Activated CD4-positive, alpha-beta T cell treated with anti-CD3 and anti-CD28 coated beads, Interleukin-2, amount 50 U/mL, for 48 hours (primary cell): ENCODE data around the gene PAK4.

Source experiments
- DNase-seq, 2 experiments: peaks; one replicate each; pipeline ENCODE4 v3.0.0-alpha.2; 2020

Gene PAK4

GRCh38 chr19:39167461-39168257, 42.1 kb downstream of the PAK4 start:
- DNase-seq: no peak

DNA sequence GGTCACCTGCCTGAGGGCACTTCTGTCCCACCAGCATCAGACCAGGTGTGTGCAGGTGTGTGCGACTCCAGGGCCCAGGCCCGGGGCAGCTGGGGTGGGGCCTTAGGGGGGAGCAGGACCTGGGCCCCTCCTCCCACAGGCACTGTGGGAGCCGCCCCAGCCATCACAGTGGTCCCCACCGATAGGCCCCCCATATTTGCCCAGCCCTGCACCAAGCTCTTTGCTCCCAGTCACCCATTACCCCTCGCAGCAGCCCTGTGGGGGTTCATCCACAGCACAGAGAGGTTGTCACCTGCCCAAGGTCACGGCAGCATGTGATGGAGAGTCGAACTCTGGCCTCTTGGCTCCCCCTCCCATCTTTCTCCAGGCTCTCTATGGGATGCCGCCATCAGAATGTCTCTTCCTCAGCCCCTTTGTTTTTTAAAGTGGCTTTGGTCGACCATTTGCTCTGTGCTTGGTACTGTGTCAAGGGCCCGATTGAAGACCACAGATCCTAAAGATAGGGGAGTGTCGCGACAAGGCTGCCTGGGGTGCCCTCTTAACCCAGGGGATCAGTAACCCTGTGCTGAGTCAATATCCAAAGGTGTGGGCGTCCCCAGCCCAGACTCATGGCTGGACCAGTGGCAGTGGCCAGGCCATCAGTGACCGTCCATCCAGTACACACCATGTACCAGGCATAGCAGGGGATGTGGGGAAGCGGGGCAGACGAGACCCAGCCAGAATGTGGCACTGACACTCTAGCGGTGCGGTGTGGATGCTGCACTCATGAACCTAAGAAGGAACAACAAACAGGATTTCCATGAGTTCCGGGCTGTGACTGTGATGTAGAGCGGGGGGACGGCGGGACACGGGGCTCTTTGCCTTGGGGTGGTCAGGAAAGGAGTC, 42.9 kb downstream of the PAK4 start:
- no peak for DNase-seq

GRCh38 chr19:39169143-39169810, 43.7 kb downstream of the PAK4 start:
- no peak for DNase-seq

GRCh38 chr19:39170386-39171231, 45.0 kb downstream of the PAK4 start:
- no peak for DNase-seq

DNA sequence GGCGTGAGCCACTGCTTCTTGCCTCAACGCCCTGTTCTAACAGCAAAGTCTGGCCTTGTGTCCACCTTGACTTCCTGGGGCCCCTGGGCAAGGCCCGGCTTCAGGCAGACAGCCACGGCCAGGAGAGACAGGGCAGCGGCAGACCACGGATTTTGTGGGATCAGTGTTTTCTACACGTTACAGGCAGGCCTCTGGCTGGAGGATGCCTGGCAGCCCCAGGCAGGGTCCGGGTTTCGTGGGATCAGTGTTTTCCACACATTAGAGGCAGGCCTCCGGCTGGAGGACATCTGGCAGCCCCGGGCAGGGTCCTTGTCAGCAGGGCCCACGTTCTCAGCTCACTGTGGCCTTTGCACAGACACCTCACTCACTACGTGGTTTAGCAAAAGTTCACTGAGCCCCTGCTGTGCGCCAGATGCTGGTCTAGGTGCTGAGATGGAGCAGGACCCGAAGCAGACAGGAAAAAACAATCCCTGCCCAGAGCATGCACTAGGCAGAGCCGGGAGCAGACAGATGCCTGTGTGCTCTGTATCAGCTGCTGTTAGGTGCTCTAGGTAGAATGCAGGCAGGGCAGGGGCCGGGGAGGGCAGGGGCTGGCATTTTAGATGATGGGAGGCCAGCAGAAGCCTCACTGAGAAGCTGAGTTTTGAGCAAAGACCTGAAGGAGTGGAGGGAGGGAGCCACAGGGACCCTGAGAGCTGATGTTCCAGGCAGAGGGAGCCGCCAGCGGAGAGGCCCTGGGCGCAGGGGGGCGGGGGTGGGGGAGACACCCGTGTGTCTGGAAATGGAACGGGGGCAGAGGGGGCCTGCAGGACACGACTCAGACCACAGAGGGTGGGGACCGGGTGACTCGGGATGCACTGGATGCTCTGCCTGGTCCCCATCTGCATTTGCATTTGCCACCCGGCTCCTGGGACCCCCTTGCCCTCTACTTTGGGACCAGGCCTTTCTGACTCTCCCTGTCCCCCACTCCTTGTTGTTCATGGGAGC, 46.2 kb downstream of the PAK4 start:
- no peak for DNase-seq

GRCh38 chr19:39172700-39173501, 47.3 kb downstream of the PAK4 start:
- DNase-seq: no peak

- DNase-seq: no peak
These were observed 48.0 kb downstream of the PAK4 start for GRCh38 chr19:39173502-39173991.

DNA sequence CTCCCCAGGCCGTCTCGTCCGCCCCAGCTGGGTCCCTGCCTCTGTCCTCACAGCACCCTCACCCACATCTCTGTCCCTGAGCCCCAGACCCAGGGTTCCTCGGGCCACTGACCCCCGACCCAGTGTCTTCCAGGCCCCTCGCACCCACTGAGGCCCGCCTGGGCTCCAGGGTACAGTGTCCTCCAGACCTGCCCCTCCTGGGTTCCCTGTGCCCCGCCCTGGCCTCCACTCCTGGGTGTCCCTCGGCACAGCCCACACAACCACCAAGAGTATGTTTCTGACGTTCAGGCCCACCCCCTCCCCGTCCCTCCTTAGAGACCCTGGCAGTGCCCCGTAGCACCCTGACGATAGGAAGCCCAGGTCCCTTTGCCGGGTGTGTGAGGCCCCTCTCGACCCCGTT, 48.6 kb downstream of the PAK4 start:
- no peak for DNase-seq

DNA sequence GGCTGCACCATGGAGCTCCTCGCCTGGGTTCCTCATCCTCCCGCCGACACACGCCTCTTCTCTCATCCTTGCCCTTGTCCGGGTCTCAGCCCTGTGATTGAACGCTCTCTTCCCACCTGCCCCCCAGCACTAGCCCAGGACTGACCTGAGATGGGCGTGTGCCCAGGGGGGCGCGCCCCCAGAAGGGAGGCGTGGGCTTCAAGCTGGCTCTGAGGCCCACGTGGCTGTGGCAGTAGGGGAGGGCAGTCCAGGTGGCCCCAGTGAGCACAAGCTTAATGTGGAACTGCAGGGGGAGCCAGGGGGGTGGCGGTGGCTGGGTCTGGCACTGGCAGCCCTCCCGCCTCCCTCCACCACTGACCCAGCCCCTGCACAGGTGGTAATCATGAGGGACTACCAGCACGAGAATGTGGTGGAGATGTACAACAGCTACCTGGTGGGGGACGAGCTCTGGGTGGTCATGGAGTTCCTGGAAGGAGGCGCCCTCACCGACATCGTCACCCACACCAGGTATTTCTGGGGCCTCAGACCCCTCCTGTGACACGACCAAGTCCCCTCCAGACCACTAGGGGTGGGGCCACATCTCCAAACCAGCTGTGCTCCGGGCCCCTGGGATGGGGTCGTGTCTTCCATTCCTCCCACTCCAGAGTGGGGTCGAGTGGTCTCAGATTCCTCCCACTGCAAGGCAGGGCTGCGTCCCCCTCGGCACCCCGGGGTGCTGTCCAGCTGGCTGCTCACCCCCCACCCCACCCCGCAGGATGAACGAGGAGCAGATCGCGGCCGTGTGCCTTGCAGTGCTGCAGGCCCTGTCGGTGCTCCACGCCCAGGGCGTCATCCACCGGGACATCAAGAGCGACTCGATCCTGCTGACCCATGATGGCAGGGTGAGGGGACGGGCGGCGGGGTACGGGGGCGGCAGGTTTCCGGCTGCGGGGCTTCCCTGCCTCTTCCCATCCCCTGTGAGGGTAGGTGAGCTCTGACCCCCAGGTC, 49.3 kb downstream of the PAK4 start:
- no peak for DNase-seq

GRCh38 chr19:39175564-39175963, 50.0 kb downstream of the PAK4 start:
- no peak for DNase-seq

DNA sequence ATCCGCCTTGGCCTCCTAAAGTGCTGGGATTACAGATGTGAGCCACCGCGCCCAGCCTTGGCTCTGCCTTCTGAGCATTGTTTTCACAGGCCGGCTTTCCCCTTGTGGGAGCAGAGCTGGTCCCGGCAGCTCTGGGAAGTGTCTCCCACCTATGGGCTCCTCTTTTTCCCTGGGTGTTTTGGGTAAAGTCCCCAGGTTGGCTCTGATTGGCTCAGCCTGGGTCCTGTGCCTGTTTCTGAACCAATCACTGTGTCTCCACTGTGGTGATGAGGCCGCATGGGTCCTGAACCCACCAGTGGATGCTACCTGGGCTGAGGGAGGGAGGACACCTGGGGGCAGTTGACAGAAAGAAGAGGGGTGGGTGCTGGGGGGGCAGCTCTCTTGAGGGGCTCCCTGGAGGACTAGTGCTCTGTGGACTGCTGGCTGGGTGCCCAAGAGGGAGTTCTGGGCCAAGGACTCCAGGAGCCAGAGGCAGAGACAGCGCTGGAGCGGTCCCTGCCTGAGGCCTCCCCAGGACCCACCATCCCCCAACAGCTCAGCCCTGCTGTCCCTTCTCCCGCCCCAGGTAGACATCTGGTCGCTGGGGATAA, 51.6 kb downstream of the PAK4 start:
- DNase-seq: no peak

GRCh38 chr19:39177736-39178135, 52.1 kb downstream of the PAK4 start:
- no peak for DNase-seq

DNA sequence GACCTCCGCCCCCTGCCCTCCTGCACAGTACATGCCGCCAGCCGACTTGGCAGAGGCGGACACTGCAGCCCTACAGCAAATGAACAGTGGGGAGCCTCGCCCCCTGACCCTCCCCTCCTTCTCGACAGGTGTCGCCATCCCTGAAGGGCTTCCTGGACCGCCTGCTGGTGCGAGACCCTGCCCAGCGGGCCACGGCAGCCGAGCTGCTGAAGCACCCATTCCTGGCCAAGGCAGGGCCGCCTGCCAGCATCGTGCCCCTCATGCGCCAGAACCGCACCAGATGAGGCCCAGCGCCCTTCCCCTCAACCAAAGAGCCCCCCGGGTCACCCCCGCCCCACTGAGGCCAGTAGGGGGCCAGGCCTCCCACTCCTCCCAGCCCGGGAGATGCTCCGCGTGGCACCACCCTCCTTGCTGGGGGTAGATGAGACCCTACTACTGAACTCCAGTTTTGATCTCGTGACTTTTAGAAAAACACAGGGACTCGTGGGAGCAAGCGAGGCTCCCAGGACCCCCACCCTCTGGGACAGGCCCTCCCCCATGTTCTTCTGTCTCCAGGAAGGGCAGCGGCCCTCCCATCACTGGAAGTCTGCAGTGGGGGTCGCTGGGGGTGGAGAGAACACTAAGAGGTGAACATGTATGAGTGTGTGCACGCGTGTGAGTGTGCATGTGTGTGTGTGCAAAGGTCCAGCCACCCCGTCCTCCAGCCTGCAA, 52.9 kb downstream of the PAK4 start:
- DNase-seq: no peak

DNA sequence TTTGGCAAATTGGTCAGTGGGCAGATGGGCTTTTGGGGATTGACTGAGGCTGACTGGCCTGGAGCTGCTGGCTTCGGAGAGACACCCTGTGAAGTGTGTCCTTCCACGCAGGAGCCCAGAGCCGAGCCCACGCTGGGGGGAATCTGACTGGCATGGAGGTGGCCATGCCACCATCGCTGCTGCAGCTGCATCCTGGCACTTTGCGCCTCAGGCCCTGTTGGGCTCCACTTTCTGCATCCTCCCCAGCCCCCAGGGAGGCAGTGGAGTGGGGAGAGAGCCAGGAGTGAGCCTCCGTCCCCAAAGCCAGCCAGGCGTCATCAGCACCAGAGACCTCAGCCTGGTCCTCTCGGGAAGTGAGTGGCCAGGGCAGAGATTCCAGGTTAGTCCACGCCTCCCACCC, 54.2 kb downstream of the PAK4 start:
- no peak for DNase-seq

GRCh38 chr19:39180749-39181148, 55.2 kb downstream of the PAK4 start:
- no peak for DNase-seq

- no peak for DNase-seq
These were observed 56.1 kb downstream of the PAK4 start for GRCh38 chr19:39181500-39182173.

- no peak for DNase-seq
These were observed 56.6 kb downstream of the PAK4 start for GRCh38 chr19:39182174-39182505.
